Measurements from ENCODE around the gene SLC8A1. TPM values are rescaled to one million over a fixed set of nuclear protein-coding genes. Genes with fewer than 3 reads are reported as not detected.
A peak's percentile ranks its signal among the peaks of the same experiment; 100 is the strongest.

Gene SLC8A1
- total and polyA plus RNA-seq, 2 experiments from 2014 or later, result 103 to 682 TPM

- no peaks in the 10 kb centered on the region for H3K27me3 ChIP-seq
- no peak for TF ChIP-seq CTCF (IDR thresholded peaks at IDR 0.05; ENCODE audit: low read depth, low read length)
- H3K4me3 ChIP-seq, result no peak overlapping the region
These were observed 65.7 kb downstream of the SLC8A1 start for GRCh38 chr2:40386177-40386576.

GRCh38 chr2:40384714-40385113 is 67.2 kb downstream of the SLC8A1 start:
- Histone ChIP-seq H3K4me1 (ENCODE audit: low read depth) (peaks cover 10% of the 10 kb centered on the region), H3K27ac (no peak overlapping the region), H3K27me3 (no peaks in the 10 kb centered on the region), H3K36me3 (no peaks in the 10 kb centered on the region), H3K9me3 (ENCODE audit: low read depth) (no peaks in the 10 kb centered on the region), H3K4me3 (no peak overlapping the region)
- no peak for TF ChIP-seq CTCF (IDR thresholded peaks at IDR 0.05; ENCODE audit: low read depth, low read length)
- DNase-seq (ENCODE audit: low read depth in 1 of 2, low spot score in 1 of 2), result peak in 1 of 2 donors; percentile 89

More at GRCh38 chr2:40386177-40386576, 65.7 kb downstream of the SLC8A1 start:
- Histone ChIP-seq H3K9me3 (ENCODE audit: low read depth) (no peaks in the 10 kb centered on the region), H3K27ac (no peak overlapping the region), H3K36me3 (no peaks in the 10 kb centered on the region), H3K4me1 (ENCODE audit: low read depth) (no peaks in the 10 kb centered on the region)
- DNase-seq (ENCODE audit: low read depth in 1 of 2, low spot score in 1 of 2), result no peak

- Histone ChIP-seq H3K27ac (no peak overlapping the region), H3K27me3 (no peaks in the 10 kb centered on the region), H3K9me3 (ENCODE audit: low read depth) (no peaks in the 10 kb centered on the region), H3K36me3 (no peaks in the 10 kb centered on the region), H3K4me3 (no peak overlapping the region), H3K4me1 (ENCODE audit: low read depth) (peaks cover 12% of the 10 kb centered on the region)
- TF ChIP-seq CTCF (IDR thresholded peaks at IDR 0.05; ENCODE audit: low read depth, low read length), result no peak
- DNase-seq (ENCODE audit: low read depth in 1 of 2, low spot score in 1 of 2), result no peak
These were observed 67.7 kb downstream of the SLC8A1 start for GRCh38 chr2:40384233-40384632.

- no peak for DNase-seq (ENCODE audit: low read depth in 1 of 2, low spot score in 1 of 2)
- H3K9me3 ChIP-seq (ENCODE audit: low read depth), result no peaks in the 10 kb centered on the region
- peaks cover 2% of the 10 kb centered on the region for H3K36me3 ChIP-seq
- H3K4me3 ChIP-seq, result no peak overlapping the region
- peak overlapping the region; percentile 66 for H3K27ac ChIP-seq
- TF ChIP-seq CTCF (IDR thresholded peaks at IDR 0.05; ENCODE audit: low read depth, low read length), result no peak
- peaks cover 12% of the 10 kb centered on the region for H3K4me1 ChIP-seq (ENCODE audit: low read depth)
- no peaks in the 10 kb centered on the region for H3K27me3 ChIP-seq
These were observed 71.2 kb downstream of the SLC8A1 start for GRCh38 chr2:40380721-40381120.

DNA sequence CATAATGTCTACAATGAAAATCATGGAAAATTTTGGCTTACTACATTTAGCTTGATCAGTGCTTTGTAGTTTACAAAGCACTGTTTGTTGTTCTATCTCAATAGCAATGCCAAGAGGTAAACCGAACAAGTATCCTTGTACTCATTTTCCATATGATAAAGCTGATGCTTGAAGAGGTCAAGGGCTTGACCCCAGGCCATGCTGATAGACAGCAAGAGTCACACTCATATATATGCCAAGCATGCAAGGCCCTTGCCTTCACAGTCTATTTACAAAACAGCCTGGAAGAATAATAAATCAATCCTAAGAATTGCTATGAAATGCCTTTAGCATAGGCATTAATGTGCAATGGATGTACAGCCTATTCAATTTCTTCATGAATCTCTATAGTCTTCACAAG is 71.8 kb downstream of the SLC8A1 start:
- peaks cover 2% of the 10 kb centered on the region for H3K36me3 ChIP-seq
- H3K4me3 ChIP-seq, result no peak overlapping the region
- peak overlapping the region; percentile 66 for H3K27ac ChIP-seq
- H3K4me1 ChIP-seq (ENCODE audit: low read depth), result peaks cover 16% of the 10 kb centered on the region
- no peaks in the 10 kb centered on the region for H3K9me3 ChIP-seq (ENCODE audit: low read depth)
- TF ChIP-seq CTCF (IDR thresholded peaks at IDR 0.05; ENCODE audit: low read depth, low read length), result no peak
- peak in 1 of 2 donors; percentile 31 for DNase-seq (ENCODE audit: low read depth in 1 of 2, low spot score in 1 of 2)
- no peaks in the 10 kb centered on the region for H3K27me3 ChIP-seq
